HL-60 (cell line): Measurements from ENCODE around the gene XKR8.

ENCODE experiments used
- GABPA ChIP-seq: IDR thresholded peaks from 2 replicates; pipeline ENCODE4 v1.6.1; 2012; ENCODE audit warnings: low read depth
- POLR2AphosphoS5 ChIP-seq: IDR thresholded peaks from 2 replicates; pipeline ENCODE4 v1.6.1; 2012; ENCODE audit warnings: low read depth
- SPI1 ChIP-seq: IDR thresholded peaks from 2 replicates; pipeline ENCODE4 v1.6.1; 2012; ENCODE audit warnings: low read depth, mild to moderate bottlenecking, borderline replicate concordance
- TF ChIP-seq, protein P1 (sequence below): IDR thresholded peaks from one replicate; pipeline ENCODE4 v1.5.1; 2011; ENCODE audit warnings: low read length, control low read depth, inconsistent platforms; ENCODE audit not compliant: insufficient read depth
- TF ChIP-seq, protein P2 (sequence below): IDR thresholded peaks from 2 replicates; pipeline ENCODE4 v1.6.1; 2012; ENCODE audit warnings: low read depth; ENCODE audit not compliant: insufficient replicate concordance

DNA sequence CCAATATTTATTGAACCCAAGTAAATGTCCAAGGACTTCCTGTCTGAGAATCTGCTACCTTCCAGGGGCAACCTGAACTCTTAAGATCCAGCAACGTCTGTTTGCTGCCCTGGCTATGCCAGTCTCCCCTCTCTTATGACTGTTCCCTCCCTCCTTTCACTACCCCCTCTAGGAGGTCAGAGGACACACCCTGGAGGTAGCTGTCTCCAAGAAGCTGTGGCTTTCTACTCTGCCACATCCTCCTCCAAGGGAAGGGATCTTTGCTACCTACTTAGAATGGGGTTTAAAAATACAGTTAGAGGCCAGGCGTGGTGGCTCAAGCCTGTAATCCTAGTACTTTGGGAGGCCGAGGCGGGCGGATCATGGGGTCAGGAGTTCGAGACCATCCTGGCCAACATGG is 28.6 kb upstream of the XKR8 start:
- TF ChIP-seq, protein P1, sequence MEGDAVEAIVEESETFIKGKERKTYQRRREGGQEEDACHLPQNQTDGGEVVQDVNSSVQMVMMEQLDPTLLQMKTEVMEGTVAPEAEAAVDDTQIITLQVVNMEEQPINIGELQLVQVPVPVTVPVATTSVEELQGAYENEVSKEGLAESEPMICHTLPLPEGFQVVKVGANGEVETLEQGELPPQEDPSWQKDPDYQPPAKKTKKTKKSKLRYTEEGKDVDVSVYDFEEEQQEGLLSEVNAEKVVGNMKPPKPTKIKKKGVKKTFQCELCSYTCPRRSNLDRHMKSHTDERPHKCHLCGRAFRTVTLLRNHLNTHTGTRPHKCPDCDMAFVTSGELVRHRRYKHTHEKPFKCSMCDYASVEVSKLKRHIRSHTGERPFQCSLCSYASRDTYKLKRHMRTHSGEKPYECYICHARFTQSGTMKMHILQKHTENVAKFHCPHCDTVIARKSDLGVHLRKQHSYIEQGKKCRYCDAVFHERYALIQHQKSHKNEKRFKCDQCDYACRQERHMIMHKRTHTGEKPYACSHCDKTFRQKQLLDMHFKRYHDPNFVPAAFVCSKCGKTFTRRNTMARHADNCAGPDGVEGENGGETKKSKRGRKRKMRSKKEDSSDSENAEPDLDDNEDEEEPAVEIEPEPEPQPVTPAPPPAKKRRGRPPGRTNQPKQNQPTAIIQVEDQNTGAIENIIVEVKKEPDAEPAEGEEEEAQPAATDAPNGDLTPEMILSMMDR = no peak
- TF ChIP-seq GABPA (no peak), POLR2AphosphoS5 (no peak), SPI1 (no peak)
- TF ChIP-seq, protein P2, sequence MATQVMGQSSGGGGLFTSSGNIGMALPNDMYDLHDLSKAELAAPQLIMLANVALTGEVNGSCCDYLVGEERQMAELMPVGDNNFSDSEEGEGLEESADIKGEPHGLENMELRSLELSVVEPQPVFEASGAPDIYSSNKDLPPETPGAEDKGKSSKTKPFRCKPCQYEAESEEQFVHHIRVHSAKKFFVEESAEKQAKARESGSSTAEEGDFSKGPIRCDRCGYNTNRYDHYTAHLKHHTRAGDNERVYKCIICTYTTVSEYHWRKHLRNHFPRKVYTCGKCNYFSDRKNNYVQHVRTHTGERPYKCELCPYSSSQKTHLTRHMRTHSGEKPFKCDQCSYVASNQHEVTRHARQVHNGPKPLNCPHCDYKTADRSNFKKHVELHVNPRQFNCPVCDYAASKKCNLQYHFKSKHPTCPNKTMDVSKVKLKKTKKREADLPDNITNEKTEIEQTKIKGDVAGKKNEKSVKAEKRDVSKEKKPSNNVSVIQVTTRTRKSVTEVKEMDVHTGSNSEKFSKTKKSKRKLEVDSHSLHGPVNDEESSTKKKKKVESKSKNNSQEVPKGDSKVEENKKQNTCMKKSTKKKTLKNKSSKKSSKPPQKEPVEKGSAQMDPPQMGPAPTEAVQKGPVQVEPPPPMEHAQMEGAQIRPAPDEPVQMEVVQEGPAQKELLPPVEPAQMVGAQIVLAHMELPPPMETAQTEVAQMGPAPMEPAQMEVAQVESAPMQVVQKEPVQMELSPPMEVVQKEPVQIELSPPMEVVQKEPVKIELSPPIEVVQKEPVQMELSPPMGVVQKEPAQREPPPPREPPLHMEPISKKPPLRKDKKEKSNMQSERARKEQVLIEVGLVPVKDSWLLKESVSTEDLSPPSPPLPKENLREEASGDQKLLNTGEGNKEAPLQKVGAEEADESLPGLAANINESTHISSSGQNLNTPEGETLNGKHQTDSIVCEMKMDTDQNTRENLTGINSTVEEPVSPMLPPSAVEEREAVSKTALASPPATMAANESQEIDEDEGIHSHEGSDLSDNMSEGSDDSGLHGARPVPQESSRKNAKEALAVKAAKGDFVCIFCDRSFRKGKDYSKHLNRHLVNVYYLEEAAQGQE = no peak
